Germinal center (tissue), 1 donor: ENCODE measurements around the gene TRIM49C.
"Not testable (repeated sequence)": the region's sequence is repeated elsewhere in the genome, so short reads cannot be mapped to it uniquely, and the experiment has no call there.

ENCODE experiments used
- DNase-seq: peaks from one replicate; pipeline ENCODE4 v3.0.0; 2012; ENCODE audit warnings: mixed read lengths, low spot score

The TRIM49C gene, protein sequence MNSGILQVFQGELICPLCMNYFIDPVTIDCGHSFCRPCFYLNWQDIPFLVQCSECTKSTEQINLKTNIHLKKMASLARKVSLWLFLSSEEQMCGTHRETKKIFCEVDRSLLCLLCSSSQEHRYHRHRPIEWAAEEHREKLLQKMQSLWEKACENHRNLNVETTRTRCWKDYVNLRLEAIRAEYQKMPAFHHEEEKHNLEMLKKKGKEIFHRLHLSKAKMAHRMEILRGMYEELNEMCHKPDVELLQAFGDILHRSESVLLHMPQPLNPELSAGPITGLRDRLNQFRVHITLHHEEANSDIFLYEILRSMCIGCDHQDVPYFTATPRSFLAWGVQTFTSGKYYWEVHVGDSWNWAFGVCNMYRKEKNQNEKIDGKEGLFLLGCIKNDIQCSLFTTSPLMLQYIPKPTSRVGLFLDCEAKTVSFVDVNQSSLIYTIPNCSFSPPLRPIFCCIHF

DNA sequence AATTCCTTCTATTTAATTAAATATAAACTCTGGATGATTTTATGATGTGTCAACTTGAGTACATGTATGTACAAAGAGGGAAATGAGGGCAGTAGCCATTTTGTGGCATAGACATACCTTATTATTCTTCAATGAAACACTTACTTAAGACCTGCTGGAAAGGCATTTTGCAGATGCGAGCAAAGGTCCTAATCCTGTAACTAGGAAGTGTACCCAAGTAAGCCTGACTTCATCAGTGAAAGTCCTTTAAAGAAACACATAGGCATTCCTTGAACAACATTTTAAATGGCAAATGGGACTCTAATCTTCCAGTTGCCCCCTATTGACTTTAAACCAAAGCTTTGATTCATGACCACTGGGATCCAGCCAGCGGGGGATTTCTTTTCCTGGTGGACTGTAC, at the start of gene TRIM49C:
TRIM49C (plus strand) TSS at position 301 of the 400 bp plus-strand sequence. CDS start 4,106 bp downstream, outside the sequence.
- not testable (repeated sequence) for DNase-seq

DNA sequence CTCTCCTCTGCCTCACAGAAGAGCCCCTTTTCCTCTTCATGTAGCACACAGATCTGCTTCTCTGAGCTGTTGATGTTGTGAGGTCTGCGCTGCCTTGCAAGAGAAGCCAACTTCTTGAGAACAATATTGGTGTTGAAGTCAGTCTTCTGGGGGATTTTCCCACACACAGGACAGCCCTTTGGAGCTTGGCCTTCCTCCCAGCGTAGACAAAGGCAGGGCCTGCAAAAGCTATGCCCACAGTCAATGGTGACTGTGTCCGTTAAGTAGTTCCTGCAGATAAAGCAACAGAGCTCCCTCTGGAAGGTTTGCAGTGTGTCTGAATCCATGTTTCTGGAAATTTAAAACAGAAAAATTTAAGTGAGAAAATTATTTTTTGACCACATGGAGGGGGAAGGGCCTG, 6.7 kb upstream of the TRIM49C start:
- DNase-seq: not testable (repeated sequence)

DNA sequence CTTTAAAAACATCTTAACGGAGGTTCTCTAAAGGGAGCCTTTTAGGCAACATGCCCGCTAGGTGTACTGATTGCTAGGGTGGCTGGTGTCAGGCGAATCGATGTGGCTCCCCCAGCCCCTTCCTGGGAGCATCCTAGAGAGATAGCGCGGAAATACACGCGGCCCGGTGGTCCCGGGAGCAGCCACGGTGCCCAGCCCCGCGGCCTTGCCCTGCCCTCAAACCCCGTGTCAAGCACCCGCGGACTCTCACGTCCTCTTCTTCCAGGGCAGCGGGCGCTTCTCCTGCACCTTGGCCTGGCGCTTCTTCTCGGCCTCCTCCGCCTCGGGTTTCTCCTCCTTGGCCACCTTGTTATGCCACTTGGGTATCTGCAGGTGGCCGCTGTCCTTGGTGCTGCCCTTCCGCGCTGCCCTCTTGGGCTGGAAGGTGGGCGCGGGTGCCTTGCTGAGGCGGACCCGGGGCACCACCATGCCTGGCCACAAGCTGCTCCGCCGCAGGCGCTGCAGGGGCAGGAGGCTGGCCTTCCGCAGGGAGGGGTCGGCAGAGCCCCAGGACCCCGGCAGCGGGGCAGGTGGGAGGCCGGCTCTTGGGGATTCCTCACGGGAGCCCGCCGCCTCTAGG, 20.8 kb downstream of the TRIM49C start:
- not testable (repeated sequence) for DNase-seq

DNA sequence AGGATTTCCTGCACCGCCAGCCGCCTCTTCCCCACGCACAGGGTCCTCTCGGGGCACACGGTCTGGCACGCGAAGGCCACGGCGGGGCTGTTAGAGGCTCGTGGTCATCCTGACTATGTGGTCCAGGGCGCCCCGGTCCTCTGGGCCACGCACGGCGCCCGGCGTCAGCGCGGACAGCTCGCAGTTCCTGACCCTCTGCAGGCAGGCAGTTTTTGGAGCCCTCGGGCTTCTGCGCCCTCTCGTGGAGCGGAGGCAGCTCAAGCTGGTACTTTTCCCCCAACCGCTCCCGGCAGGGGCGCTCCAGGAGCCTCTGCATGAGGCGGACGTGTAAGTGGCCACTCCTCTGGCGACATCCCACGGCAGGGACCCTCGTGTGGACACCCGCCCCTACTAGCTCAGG, 21.4 kb downstream of the TRIM49C start:
- not testable (repeated sequence) for DNase-seq

DNA sequence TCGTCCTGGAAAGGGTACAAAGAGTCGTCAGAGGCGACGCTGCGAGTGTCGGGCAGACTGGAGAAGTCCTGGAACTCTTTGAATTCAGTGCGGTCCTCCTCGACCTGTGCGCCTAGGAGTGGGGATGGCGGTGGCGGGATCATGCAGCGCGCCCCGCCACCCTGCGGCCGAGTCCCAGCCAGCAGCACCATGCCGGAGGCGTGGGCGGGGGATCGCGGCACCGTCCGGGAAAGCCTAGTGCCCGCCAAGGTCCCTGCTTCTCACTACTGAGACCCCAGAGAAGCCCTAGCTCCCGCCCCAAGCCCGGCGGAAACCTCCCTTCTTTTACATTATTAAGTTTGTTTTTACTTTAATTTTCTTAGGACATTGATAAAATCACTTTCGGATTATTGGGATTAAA, 22.6 kb downstream of the TRIM49C start:
- not testable (repeated sequence) for DNase-seq

DNA sequence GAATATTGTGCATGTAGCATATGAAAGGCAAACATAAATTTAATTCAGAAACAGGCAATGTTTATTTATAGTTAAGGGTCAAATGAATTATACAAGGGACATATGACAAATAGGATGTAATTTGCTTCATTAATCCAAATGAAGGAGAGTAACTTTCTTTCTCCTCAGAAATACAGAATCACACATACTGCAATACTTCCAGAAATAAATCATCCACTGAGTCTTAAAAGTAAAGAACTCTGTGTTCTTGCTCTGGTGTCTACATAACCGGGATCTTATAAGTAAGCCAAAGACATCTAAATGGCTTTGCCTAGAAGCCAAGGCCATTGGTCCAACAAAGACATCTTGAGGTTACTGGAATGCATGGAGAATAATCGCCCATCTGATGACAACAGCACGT, 54.7 kb downstream of the TRIM49C start, which contains the start of gene UBTFL1:
UBTFL1 (plus strand) TSS at position 301 of the 400 bp plus-strand sequence; CDS start at position 301, 0 bp downstream.
- DNase-seq: not testable (repeated sequence)

DNA sequence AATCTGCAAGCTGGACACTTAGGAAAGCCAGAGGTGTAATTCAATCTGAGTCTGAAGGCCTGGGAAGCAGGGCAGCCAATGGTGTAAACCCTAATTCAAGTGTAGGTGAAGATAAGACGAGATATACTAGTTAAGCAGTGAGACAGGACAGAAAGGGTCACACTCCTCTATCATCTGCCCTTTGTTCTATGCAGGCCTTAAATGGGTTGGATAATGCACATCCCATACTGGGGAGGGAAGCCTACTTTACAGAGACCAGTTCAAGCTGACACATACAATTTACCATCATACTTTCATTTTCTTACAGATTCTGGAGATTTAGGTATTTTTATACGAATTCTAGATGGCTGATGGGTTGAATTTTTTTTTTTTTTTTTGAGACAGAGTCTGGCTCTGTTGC, 57.8 kb downstream of the TRIM49C start:
- DNase-seq: not testable (repeated sequence)
